HepG2 (cell line): ENCODE measurements around the gene SFRP4. TPM values are rescaled to one million over a fixed set of nuclear protein-coding genes. Genes with fewer than 3 reads are reported as not detected.
A peak's percentile ranks its signal among the peaks of the same experiment; 100 is the strongest.

ENCODE experiments used
- ETV6 ChIP-seq: sonication (generic); formaldehyde crosslinking; conservative IDR thresholded peaks from 2 replicates; pipeline ENCODE4 v1.4.0; 2020; ENCODE audit warnings: missing genetic modification reagents
- HES4 ChIP-seq: sonication (generic); formaldehyde crosslinking; IDR thresholded peaks from 2 replicates; pipeline ENCODE4 v1.9.0; 2021; ENCODE audit warnings: mild to moderate bottlenecking, missing genetic modification reagents, borderline replicate concordance
- MED13 ChIP-seq: sonication (generic); formaldehyde crosslinking; IDR thresholded peaks from 2 replicates; pipeline ENCODE4 v1.5.0; 2020; ENCODE audit warnings: missing genetic modification reagents
- MYNN ChIP-seq: sonication (generic); formaldehyde crosslinking; IDR thresholded peaks from 2 replicates; pipeline ENCODE4 v1.4.0; 2020; ENCODE audit warnings: mild to moderate bottlenecking, low read depth, missing genetic modification reagents
- NR2F2 ChIP-seq: IDR thresholded peaks from 2 replicates; pipeline ENCODE4 v1.6.1; 2012; ENCODE audit warnings: low read depth, inconsistent platforms, borderline replicate concordance
- ZNF672 ChIP-seq: sonication (generic); formaldehyde crosslinking; IDR thresholded peaks from 2 replicates; pipeline ENCODE4 v1.8.1; 2022; ENCODE audit warnings: missing genetic modification reagents
- polyA plus RNA-seq, 8 experiments: library from polyadenylated mRNA; depleted of rRNA in 3 of 8; stranded (reverse) in 7 of 8; unstranded in 1 of 8; fragments of >200 nt; fragmentation: Illumina TruSeq in 4 of 8; extraction: Trizol in 4 of 8; gene quantifications; 2 replicates each; pipeline versions ENCODE4 v1.2.1 to v1.2.3, GENCODE V29; 2011 to 2016; ENCODE audit warnings: low read depth in 4 of 8, missing spikeins in 1 of 8, mixed read lengths in 1 of 8; ENCODE audit not compliant: insufficient read depth in 1 of 8
- total RNA-seq, 5 experiments: library from RNA; depleted of rRNA; stranded (reverse); fragments of >200 nt; fragmentation: Illumina TruSeq; extraction: Trizol; gene quantifications; 2 replicates each; pipeline ENCODE4 v1.2.3, GENCODE V29; 2016; ENCODE audit warnings: low read depth in 1 of 5
- TF ChIP-seq, protein P1 (sequence below): sonication (generic); formaldehyde crosslinking; IDR thresholded peaks from 2 replicates; pipeline ENCODE4 v1.5.0; 2020; ENCODE audit warnings: mild to moderate bottlenecking, missing genetic modification reagents, borderline replicate concordance
- TF ChIP-seq, protein P2 (sequence below), 2 experiments: IDR thresholded peaks; 2 replicates each; pipeline ENCODE4 v1.6.1; 2011 to 2012; ENCODE audit warnings: low read length in 2 of 2, borderline replicate concordance in 1 of 2, low read depth in 1 of 2, mild to moderate bottlenecking in 1 of 2, moderate library complexity in 1 of 2
- TF ChIP-seq, protein P3 (sequence below): sonication (generic); formaldehyde crosslinking; IDR thresholded peaks from 2 replicates; pipeline ENCODE4 v1.4.0; 2020; ENCODE audit warnings: missing genetic modification reagents
- TF ChIP-seq, protein P4 (sequence below): sonication (generic); formaldehyde crosslinking; IDR thresholded peaks from 2 replicates; pipeline ENCODE4 v1.4.0; 2020; ENCODE audit warnings: missing genetic modification reagents, mild to moderate bottlenecking, borderline replicate concordance
- TF ChIP-seq, protein P5 (sequence below): IDR thresholded peaks from 2 replicates; pipeline ENCODE4 v1.6.1; 2016; ENCODE audit warnings: missing genetic modification reagents, missing compliant biosample characterization

Gene SFRP4
- total and polyA plus RNA-seq, 2 of the 13 experiments (the other 11 are each of a cell fraction or from before 2014, with no cell fraction given), result 0.96 to 1.8 TPM

DNA sequence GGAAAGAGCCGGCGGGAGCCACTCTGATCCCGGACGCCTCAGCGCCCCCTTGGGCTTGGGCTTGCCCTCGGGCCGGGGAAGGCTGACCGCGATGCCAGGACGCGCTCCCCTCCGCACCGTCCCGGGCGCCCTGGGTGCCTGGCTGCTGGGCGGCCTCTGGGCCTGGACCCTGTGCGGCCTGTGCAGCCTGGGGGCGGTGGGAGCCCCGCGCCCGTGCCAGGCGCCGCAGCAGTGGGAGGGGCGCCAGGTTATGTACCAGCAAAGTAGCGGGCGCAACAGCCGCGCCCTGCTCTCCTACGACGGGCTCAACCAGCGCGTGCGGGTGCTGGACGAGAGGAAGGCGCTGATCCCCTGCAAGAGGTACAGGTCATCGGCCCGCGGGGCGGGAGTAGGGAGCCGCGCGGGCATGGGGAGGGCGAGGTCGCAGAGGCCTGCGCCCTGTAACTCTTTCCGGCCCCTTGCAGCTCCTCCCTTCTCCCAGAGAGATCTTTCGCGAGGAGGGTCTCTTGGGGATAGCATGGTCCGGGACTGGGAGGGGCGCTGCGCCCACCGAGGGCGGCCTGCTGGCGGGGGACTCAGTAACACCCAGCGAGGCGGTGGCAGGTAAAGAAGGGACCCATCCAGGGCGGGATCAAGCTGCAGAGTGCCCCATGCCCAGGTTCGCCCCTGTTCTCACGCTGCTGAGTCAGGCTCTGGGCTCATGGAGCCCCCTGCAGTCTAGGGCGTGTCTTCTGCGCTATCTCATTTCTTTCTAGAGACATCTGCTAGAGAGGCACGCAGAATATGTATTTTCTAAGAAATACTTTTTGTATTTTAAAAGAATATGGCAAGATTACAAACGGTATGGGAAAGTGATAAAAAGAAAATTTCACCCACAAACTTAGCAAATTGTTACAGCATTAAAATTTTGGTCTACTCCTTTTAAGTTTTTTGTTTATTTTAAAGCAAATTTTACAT, 4.5 kb upstream of the SFRP4 start (continued):
- no peak for TF ChIP-seq MYNN
- TF ChIP-seq, protein P1, sequence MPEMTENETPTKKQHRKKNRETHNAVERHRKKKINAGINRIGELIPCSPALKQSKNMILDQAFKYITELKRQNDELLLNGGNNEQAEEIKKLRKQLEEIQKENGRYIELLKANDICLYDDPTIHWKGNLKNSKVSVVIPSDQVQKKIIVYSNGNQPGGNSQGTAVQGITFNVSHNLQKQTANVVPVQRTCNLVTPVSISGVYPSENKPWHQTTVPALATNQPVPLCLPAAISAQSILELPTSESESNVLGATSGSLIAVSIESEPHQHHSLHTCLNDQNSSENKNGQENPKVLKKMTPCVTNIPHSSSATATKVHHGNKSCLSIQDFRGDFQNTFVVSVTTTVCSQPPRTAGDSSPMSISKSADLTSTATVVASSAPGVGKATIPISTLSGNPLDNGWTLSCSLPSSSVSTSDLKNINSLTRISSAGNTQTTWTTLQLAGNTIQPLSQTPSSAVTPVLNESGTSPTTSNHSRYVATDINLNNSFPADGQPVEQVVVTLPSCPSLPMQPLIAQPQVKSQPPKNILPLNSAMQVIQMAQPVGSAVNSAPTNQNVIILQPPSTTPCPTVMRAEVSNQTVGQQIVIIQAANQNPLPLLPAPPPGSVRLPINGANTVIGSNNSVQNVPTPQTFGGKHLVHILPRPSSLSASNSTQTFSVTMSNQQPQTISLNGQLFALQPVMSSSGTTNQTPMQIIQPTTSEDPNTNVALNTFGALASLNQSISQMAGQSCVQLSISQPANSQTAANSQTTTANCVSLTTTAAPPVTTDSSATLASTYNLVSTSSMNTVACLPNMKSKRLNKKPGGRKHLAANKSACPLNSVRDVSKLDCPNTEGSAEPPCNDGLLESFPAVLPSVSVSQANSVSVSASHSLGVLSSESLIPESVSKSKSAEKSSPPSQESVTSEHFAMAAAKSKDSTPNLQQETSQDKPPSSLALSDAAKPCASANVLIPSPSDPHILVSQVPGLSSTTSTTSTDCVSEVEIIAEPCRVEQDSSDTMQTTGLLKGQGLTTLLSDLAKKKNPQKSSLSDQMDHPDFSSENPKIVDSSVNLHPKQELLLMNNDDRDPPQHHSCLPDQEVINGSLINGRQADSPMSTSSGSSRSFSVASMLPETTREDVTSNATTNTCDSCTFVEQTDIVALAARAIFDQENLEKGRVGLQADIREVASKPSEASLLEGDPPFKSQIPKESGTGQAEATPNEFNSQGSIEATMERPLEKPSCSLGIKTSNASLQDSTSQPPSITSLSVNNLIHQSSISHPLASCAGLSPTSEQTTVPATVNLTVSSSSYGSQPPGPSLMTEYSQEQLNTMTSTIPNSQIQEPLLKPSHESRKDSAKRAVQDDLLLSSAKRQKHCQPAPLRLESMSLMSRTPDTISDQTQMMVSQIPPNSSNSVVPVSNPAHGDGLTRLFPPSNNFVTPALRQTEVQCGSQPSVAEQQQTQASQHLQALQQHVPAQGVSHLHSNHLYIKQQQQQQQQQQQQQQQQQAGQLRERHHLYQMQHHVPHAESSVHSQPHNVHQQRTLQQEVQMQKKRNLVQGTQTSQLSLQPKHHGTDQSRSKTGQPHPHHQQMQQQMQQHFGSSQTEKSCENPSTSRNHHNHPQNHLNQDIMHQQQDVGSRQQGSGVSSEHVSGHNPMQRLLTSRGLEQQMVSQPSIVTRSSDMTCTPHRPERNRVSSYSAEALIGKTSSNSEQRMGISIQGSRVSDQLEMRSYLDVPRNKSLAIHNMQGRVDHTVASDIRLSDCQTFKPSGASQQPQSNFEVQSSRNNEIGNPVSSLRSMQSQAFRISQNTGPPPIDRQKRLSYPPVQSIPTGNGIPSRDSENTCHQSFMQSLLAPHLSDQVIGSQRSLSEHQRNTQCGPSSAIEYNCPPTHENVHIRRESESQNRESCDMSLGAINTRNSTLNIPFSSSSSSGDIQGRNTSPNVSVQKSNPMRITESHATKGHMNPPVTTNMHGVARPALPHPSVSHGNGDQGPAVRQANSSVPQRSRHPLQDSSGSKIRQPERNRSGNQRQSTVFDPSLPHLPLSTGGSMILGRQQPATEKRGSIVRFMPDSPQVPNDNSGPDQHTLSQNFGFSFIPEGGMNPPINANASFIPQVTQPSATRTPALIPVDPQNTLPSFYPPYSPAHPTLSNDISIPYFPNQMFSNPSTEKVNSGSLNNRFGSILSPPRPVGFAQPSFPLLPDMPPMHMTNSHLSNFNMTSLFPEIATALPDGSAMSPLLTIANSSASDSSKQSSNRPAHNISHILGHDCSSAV (CRISPR knock-in tag), result no peak
- no peak; the same call in 1 of the 2 replicates for TF ChIP-seq HES4 (CRISPR knock-in tag)
- TF ChIP-seq ETV6 (CRISPR knock-in tag), result no peak
- TF ChIP-seq, protein P2, sequence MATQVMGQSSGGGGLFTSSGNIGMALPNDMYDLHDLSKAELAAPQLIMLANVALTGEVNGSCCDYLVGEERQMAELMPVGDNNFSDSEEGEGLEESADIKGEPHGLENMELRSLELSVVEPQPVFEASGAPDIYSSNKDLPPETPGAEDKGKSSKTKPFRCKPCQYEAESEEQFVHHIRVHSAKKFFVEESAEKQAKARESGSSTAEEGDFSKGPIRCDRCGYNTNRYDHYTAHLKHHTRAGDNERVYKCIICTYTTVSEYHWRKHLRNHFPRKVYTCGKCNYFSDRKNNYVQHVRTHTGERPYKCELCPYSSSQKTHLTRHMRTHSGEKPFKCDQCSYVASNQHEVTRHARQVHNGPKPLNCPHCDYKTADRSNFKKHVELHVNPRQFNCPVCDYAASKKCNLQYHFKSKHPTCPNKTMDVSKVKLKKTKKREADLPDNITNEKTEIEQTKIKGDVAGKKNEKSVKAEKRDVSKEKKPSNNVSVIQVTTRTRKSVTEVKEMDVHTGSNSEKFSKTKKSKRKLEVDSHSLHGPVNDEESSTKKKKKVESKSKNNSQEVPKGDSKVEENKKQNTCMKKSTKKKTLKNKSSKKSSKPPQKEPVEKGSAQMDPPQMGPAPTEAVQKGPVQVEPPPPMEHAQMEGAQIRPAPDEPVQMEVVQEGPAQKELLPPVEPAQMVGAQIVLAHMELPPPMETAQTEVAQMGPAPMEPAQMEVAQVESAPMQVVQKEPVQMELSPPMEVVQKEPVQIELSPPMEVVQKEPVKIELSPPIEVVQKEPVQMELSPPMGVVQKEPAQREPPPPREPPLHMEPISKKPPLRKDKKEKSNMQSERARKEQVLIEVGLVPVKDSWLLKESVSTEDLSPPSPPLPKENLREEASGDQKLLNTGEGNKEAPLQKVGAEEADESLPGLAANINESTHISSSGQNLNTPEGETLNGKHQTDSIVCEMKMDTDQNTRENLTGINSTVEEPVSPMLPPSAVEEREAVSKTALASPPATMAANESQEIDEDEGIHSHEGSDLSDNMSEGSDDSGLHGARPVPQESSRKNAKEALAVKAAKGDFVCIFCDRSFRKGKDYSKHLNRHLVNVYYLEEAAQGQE (IDR thresholded peaks at IDR 0.05; ENCODE audit: borderline replicate concordance in 1 of 2, low read depth in 1 of 2, low read length in 2 of 2), result peak in 1 of 2 experiments; percentile 29; a peak in 1 of 4 replicates
- TF ChIP-seq, protein P3, sequence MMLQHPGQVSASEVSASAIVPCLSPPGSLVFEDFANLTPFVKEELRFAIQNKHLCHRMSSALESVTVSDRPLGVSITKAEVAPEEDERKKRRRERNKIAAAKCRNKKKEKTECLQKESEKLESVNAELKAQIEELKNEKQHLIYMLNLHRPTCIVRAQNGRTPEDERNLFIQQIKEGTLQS (CRISPR knock-in tag), result no peak
- no peak for TF ChIP-seq MED13 (CRISPR knock-in tag)
- no peak for TF ChIP-seq ZNF672
- TF ChIP-seq NR2F2, result no peak
- TF ChIP-seq, protein P4, sequence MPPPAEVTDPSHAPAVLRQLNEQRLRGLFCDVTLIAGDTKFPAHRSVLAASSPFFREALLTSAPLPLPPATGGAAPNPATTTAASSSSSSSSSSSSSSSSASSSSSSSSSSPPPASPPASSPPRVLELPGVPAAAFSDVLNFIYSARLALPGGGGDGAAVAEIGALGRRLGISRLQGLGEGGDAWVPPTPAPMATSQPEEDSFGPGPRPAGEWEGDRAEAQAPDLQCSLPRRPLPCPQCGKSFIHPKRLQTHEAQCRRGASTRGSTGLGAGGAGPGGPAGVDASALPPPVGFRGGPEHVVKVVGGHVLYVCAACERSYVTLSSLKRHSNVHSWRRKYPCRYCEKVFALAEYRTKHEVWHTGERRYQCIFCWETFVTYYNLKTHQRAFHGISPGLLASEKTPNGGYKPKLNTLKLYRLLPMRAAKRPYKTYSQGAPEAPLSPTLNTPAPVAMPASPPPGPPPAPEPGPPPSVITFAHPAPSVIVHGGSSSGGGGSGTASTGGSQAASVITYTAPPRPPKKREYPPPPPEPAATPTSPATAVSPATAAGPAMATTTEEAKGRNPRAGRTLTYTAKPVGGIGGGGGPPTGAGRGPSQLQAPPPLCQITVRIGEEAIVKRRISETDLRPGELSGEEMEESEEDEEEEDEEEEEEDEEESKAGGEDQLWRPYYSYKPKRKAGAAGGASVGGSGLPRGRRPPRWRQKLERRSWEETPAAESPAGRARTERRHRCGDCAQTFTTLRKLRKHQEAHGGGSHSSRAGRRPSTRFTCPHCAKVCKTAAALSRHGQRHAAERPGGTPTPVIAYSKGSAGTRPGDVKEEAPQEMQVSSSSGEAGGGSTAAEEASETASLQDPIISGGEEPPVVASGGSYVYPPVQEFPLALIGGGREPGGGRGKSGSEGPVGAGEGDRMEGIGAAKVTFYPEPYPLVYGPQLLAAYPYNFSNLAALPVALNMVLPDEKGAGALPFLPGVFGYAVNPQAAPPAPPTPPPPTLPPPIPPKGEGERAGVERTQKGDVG, result no peak
- TF ChIP-seq, protein P5, sequence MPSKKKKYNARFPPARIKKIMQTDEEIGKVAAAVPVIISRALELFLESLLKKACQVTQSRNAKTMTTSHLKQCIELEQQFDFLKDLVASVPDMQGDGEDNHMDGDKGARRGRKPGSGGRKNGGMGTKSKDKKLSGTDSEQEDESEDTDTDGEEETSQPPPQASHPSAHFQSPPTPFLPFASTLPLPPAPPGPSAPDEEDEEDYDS, result no peak; the same call in 1 of the 2 replicates
